Globus pallidus (tissue), 1 donor: ENCODE measurements around the gene NUP98.

Experiments
- DNase-seq: peaks from one replicate; pipeline ENCODE4 v3.0.0-alpha.2; 2015; ENCODE audit warnings: low spot score

Gene NUP98

GRCh38 chr11:3641191-3641590 lies 156.2 kb downstream of the NUP98 start:
- DNase-seq: no peak

- no peak for DNase-seq
These were observed 157.5 kb downstream of the NUP98 start for GRCh38 chr11:3639841-3640240.

GRCh38 chr11:3638513-3638912 lies 158.8 kb downstream of the NUP98 start:
- DNase-seq: no peak

DNA sequence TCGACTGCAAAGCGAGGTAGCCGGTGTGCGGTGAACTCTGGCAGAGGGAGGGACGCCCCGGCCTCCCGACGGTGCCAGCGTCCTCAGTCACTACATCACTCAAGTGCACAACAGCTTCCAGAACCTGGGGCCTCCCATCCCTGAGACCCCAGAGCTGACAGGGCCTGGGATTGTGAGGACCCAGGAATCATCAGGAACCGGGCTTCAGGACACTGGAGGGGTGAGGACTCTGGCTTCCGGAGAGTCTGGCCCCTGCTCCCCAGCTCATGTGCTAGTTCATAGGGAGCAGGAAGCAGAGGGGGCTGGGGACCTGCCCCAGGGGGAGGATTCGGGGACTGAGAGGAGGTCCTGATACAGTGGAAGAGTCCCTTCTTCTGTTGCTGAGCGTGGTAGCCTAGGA lies 160.2 kb downstream of the NUP98 start:
- no peak for DNase-seq

DNA sequence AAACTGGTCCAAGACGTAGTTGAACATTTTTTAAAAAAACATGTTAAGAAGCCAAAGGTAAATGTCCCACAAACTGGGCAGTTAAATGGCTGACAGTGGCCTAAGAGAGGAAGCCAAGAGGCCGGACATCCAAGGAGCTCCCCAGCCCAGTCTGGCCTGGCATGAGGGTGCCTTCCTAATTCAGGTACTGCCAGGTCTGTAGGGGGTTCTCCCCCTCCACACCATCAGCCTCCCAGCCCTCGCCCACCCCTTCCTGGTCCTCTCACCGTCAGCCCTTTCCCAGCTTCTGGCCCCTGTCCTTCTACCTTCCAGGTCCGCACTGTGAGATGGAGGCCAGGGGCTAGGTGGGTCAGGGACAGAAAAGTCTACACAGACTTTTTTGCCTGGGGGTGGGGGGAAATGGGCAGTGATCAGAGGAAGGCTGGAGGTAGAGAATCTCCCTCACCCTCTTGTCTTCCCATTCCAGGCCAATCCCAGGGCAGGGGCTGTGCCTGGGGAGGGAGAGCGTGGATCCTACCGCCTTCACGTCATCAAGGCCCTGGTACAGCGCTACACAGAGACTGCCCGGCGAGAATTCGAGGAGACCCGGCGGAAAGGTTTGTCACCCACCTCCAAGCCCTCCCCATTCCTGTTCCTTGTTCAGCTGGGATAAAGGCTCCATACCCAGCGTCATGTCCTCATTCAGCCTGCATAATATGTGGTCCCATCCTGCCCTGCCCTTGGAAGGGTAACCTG lies 161.5 kb downstream of the NUP98 start:
- no peak for DNase-seq

DNA sequence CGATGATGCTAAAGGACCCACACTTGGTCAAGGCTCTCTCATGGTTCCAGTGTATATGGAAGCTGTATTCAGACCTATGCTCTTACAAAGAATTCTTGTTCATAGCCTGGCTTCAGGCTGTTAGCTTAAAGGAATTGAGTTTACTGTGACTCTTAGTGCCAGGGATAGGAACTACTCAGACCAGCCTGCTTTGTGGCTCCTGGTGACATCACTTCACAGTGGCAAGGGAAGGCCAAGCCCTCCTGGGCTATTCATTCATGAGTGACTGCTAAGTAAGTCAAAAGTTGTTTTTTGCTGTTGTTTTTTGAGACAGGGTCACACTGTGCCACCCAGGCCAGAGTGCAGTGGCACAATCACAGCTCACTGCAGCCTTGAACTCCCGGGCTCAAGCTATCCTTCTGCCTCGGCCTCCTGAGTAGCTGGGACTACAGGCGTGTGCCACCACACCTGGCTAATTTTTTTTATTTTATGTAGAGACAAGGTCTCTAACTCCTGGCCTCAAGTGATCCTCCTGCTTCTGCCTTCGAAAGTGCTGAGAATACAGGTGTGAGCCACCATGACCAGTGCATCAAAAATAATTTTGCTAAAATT lies 165.2 kb downstream of the NUP98 start:
- no peak for DNase-seq

GRCh38 chr11:3631331-3631730 lies 166.0 kb downstream of the NUP98 start:
- no peak for DNase-seq

DNA sequence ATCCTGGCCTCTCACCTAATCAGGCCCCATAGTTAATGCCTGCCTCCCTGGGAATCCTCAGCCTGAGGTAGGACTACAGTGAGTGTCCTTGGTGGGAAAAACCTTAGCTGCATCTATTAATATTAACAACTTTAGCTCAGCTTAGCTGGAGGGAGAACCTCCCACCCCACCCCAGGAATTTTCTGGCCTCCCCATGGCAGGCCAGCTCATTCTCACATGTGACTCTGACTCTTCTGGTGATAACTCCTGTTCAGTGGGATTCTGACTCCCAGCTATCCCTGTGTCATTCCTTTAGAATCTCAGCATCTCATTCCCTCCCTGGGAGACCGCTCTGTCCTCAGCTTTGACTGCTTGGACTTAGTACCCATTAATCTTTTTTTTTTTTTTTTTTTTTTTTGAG lies 170.1 kb downstream of the NUP98 start:
- no peak for DNase-seq

DNA sequence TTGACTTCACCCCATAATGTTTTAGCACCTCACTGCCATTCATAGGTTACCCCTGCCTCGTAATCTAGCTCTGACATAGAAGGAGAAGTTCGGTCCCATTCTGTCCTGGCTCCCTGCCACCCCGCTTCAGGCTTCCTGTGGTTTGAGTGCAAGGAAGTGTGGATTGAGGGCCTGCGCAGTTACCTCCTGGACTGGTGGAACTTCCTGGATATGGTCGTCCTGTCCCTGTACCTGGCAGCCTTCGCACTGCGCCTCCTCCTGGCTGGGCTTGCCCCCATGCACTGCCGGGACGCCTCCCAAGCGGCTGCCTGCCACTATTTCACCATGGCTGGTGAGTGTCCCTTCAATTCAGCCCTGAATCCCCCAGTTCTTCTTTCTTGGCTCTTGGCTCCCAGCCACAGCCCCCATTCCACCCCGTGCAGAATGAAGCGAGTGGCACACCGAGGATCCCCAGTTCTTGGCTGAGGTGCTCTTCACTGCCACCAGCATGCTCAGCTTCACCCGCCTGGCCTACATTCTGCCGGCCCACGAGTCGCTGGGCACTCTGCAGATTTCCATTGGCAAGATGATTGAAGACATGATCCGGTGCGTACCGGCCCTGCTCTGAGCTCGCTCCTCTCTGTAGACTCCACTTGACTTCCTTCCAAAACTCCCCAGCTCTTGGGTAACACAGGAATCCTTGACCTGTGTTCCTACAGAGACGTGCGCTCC lies 170.9 kb downstream of the NUP98 start:
- peak; percentile 37 for DNase-seq
